ENCODE results near the gene VOPP1. TPM values are rescaled to one million over a fixed set of nuclear protein-coding genes. Genes with fewer than 3 reads are reported as not detected.

VOPP1 gene
- total RNA-seq, 4 donors from 2014 or later = 22.1 to 58.9 (median 39.8) TPM

GRCh38 chr7:55548295-55548731 lies 24.0 kb downstream of the VOPP1 start:
- no peak for TF ChIP-seq CTCF (IDR thresholded peaks at IDR 0.05)
- no peak for TF ChIP-seq POLR2A (IDR thresholded peaks at IDR 0.05)
- no peaks in the 10 kb centered on the region for H3K36me3 ChIP-seq
- no peak overlapping the region for H3K27ac ChIP-seq
- no peak overlapping the region for H3K4me3 ChIP-seq
- DNase-seq = no peak
- intact Hi-C loops (cut with DNase I; ENCODE audit: low total_unique reads) = no loop called here
- H3K4me1 ChIP-seq = peaks cover 0 to 4% of the 10 kb centered on the region in 2 donors
- H3K27me3 ChIP-seq = no peaks in the 10 kb centered on the region
- H3K9me3 ChIP-seq = no peaks in the 10 kb centered on the region

- Histone ChIP-seq H3K27me3 (no peaks in the 10 kb centered on the region), H3K4me3 (no peak overlapping the region), H3K4me1 (no peaks in the 10 kb centered on the region), H3K9me3 (no peaks in the 10 kb centered on the region), H3K27ac (no peak overlapping the region), H3K36me3 (no peaks in the 10 kb centered on the region)
- no peak for TF ChIP-seq CTCF (IDR thresholded peaks at IDR 0.05)
- TF ChIP-seq POLR2A (IDR thresholded peaks at IDR 0.05) = no peak
- peak; percentile 39 to 41 for DNase-seq
- intact Hi-C loops (cut with DNase I; ENCODE audit: low total_unique reads) = no loop called here
Observed at GRCh38 chr7:55546814-55547213, 25.5 kb downstream of the VOPP1 start.

GRCh38 chr7:55545496-55545895 lies 26.8 kb downstream of the VOPP1 start:
- no peaks in the 10 kb centered on the region for H3K9me3 ChIP-seq
- no peak overlapping the region for H3K27ac ChIP-seq
- H3K4me1 ChIP-seq = no peaks in the 10 kb centered on the region
- no peak overlapping the region for H3K4me3 ChIP-seq
- TF ChIP-seq CTCF (IDR thresholded peaks at IDR 0.05) (no peak), POLR2A (IDR thresholded peaks at IDR 0.05) (no peak)
- intact Hi-C loops (cut with DNase I; ENCODE audit: low total_unique reads) = no loop called here
- no peaks in the 10 kb centered on the region for H3K36me3 ChIP-seq
- no peaks in the 10 kb centered on the region for H3K27me3 ChIP-seq
- DNase-seq = no peak

- Histone ChIP-seq H3K9me3 (no peaks in the 10 kb centered on the region), H3K27me3 (no peaks in the 10 kb centered on the region), H3K27ac (no peak overlapping the region), H3K36me3 (no peaks in the 10 kb centered on the region), H3K4me3 (no peak overlapping the region), H3K4me1 (no peaks in the 10 kb centered on the region)
- TF ChIP-seq CTCF (IDR thresholded peaks at IDR 0.05) (no peak), POLR2A (IDR thresholded peaks at IDR 0.05) (no peak)
- no peak for DNase-seq
- intact Hi-C loops (cut with DNase I; ENCODE audit: low total_unique reads) = no loop called here
Observed at GRCh38 chr7:55540226-55540858, 32.0 kb downstream of the VOPP1 start.

GRCh38 chr7:55539380-55539779 lies 32.9 kb downstream of the VOPP1 start:
- DNase-seq = no peak
- Histone ChIP-seq H3K27ac (no peak overlapping the region), H3K9me3 (no peaks in the 10 kb centered on the region), H3K27me3 (no peaks in the 10 kb centered on the region), H3K4me3 (no peak overlapping the region), H3K4me1 (no peaks in the 10 kb centered on the region), H3K36me3 (no peaks in the 10 kb centered on the region)
- intact Hi-C loops (cut with DNase I; ENCODE audit: low total_unique reads) = no loop called here
- TF ChIP-seq CTCF (IDR thresholded peaks at IDR 0.05) (no peak), POLR2A (IDR thresholded peaks at IDR 0.05) (no peak)

Data from uterus (tissue), 4 donors.